Caco-2 (cell line): ENCODE results near the gene TSEN2. TPM values are rescaled to one million over a fixed set of nuclear protein-coding genes. Genes with fewer than 3 reads are reported as not detected.

ENCODE experiments used
- BruUV-seq: library from RNA; stranded (reverse); fragments of 400-500 nt; replicated peaks from 2 replicates; lab custom pipeline; 2021; lab: Mats Ljungman, UMichigan
- CTCF ChIA-PET: fragments of 300-600 bp; sonication (Branson Sonifier 250); formaldehyde crosslinking; loops from one replicate; lab custom pipeline; 2022; ENCODE audit warnings: antibody characterized with exemption; lab: Charles Lee
- POLR2A ChIA-PET: fragments of 300-600 bp; sonication (Branson Sonifier 250); formaldehyde crosslinking; loops from one replicate; lab custom pipeline; 2022; ENCODE audit warnings: antibody characterized with exemption; lab: Charles Lee
- DNase-seq, 2 experiments: peaks; one replicate each; pipeline versions ENCODE4 v3.0.0 to v3.0.0-alpha.2; 2020 to 2022
- H3K27me3 ChIP-seq: replicated peaks from 2 replicates; pipeline ENCODE4 v1.6.0; 2011; ENCODE audit warnings: low read length; ENCODE audit not compliant: control insufficient read depth, insufficient read depth
- H3K36me3 ChIP-seq: 2 replicates; pipeline ENCODE4 v1.5.1; 2011; ENCODE audit warnings: low read length; ENCODE audit not compliant: control insufficient read depth, insufficient read depth
- H3K4me1 ChIP-seq: fragments of 250-450 bp; sonication (Bioruptor Pico); 2 replicates; pipeline ENCODE4 v1.5.1; 2020; ENCODE audit warnings: mild to moderate bottlenecking
- H3K4me3 ChIP-seq: 2 replicates; pipeline ENCODE4 v1.5.1; 2011; ENCODE audit warnings: low read depth, mild to moderate bottlenecking, control low read depth, low read length
- H3K9me3 ChIP-seq: fragments of 250-450 bp; sonication (Bioruptor Pico); 2 replicates; pipeline ENCODE4 v1.5.1; 2020; ENCODE audit warnings: mild to moderate bottlenecking, moderate library complexity
- H3K27ac Mint-ChIP-seq: one replicate; pipeline ENCODE4 v1.8.0; 2022; ENCODE audit warnings: mixed read lengths; ENCODE audit not compliant: unreplicated experiment
- H3K27me3 Mint-ChIP-seq: one replicate; pipeline ENCODE4 v1.8.0; 2022; ENCODE audit warnings: mixed read lengths; ENCODE audit not compliant: insufficient read depth, unreplicated experiment
- H3K36me3 Mint-ChIP-seq: one replicate; pipeline ENCODE4 v1.8.0; 2022; ENCODE audit warnings: mild to moderate bottlenecking, mixed read lengths; ENCODE audit not compliant: insufficient read depth, unreplicated experiment
- H3K4me1 Mint-ChIP-seq: one replicate; pipeline ENCODE4 v1.8.0; 2022; ENCODE audit warnings: low read depth, mixed read lengths; ENCODE audit not compliant: unreplicated experiment
- H3K4me3 Mint-ChIP-seq: one replicate; pipeline ENCODE4 v1.8.0; 2022; ENCODE audit warnings: mild to moderate bottlenecking, moderate library complexity, mixed read lengths; ENCODE audit not compliant: unreplicated experiment
- H3K9me3 Mint-ChIP-seq: one replicate; pipeline ENCODE4 v1.8.0; 2022; ENCODE audit warnings: mixed read lengths; ENCODE audit not compliant: unreplicated experiment
- intact Hi-C: fragments of 100-400 bp; cut with micrococcal nuclease; formaldehyde crosslinking; loops from one replicate; pipeline ENCODE4 v1.10.0; 2022; ENCODE audit not compliant: unreplicated experiment
- total RNA-seq: library from RNA; stranded (reverse); gene quantifications from 2 replicates; pipeline ENCODE4 v1.2.3, GENCODE V29; 2022
- TF ChIP-seq, protein P1 (sequence below), 2 experiments: fragments of 200-600 bp in 1 of 2; IDR thresholded peaks; 1 replicate in 1 of 2; 2 replicates in 1 of 2; pipeline versions ENCODE4 v1.5.1 to v1.8.0; 2011 to 2022; ENCODE audit warnings: antibody characterized with exemption in 1 of 2, control low read depth in 1 of 2, inconsistent platforms in 1 of 2, low read depth in 1 of 2, low read length in 1 of 2, mild to moderate bottlenecking in 1 of 2, moderate library complexity in 1 of 2; ENCODE audit not compliant: insufficient read depth in 1 of 2, severe bottlenecking in 1 of 2, unreplicated experiment in 1 of 2

Gene TSEN2
- total RNA-seq, 1 experiment from 2014 or later, result 19.6 TPM

DNA sequence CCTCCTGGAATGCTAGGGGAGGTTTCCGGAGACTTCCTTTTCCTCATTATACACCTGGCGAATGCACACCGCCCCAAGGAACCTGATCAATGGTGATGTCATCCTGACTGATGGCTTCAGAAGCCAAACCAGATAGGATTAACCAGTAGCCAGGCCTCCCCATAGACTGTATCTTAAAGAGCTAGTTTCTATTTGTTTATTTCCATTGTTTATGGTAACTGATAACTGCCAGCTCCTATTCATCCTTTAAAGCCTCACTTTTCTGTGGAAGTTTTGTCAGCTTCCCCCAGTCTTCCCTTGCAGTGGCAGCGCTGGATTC is 61.2 kb downstream of the TSEN2 start, which contains the start of gene MKRN2OS:
MKRN2OS (minus strand) TSS at position 27 of the 319 bp plus-strand sequence. CDS start 35 bp downstream, outside the sequence.
- Mint-ChIP-seq H3K27me3 (no peaks in the 10 kb centered on the region), H3K4me1 (no peaks in the 10 kb centered on the region), H3K36me3 (no peaks in the 10 kb centered on the region), H3K4me3 (peak within 1 kb of the TSS; percentile 74), H3K27ac (peak within 1 kb of the TSS; percentile 73), H3K9me3 (no peaks in the 10 kb centered on the region)
- Histone ChIP-seq H3K9me3 (no peaks in the 10 kb centered on the region), H3K4me1 (no peaks in the 10 kb centered on the region), H3K36me3 (no peaks in the 10 kb centered on the region), H3K27me3 (no peaks in the 10 kb centered on the region), H3K4me3 (peak within 1 kb of the TSS; percentile 45)
- ChIA-PET CTCF (no interaction called here), POLR2A (interaction anchor here (0.9 kb wide), 1 partner anchor 11 kb away, joined by 3 read pairs; the partner anchor contains the start of gene MKRN2)
- TF ChIP-seq, protein P1, sequence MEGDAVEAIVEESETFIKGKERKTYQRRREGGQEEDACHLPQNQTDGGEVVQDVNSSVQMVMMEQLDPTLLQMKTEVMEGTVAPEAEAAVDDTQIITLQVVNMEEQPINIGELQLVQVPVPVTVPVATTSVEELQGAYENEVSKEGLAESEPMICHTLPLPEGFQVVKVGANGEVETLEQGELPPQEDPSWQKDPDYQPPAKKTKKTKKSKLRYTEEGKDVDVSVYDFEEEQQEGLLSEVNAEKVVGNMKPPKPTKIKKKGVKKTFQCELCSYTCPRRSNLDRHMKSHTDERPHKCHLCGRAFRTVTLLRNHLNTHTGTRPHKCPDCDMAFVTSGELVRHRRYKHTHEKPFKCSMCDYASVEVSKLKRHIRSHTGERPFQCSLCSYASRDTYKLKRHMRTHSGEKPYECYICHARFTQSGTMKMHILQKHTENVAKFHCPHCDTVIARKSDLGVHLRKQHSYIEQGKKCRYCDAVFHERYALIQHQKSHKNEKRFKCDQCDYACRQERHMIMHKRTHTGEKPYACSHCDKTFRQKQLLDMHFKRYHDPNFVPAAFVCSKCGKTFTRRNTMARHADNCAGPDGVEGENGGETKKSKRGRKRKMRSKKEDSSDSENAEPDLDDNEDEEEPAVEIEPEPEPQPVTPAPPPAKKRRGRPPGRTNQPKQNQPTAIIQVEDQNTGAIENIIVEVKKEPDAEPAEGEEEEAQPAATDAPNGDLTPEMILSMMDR (IDR thresholded peaks at IDR 0.05; ENCODE audit: insufficient read depth in 1 of 2, low read depth in 1 of 2, low read length in 1 of 2, severe bottlenecking in 1 of 2, unreplicated experiment in 1 of 2), result no peak
- intact Hi-C loops, result loop anchor here (2.0 kb wide), 1 partner anchor 407 kb away; no protein-coding TSS in a partner anchor
- DNase-seq, result peak; percentile 72 to 77
- BruUV-seq, result no TSS peak

DNA sequence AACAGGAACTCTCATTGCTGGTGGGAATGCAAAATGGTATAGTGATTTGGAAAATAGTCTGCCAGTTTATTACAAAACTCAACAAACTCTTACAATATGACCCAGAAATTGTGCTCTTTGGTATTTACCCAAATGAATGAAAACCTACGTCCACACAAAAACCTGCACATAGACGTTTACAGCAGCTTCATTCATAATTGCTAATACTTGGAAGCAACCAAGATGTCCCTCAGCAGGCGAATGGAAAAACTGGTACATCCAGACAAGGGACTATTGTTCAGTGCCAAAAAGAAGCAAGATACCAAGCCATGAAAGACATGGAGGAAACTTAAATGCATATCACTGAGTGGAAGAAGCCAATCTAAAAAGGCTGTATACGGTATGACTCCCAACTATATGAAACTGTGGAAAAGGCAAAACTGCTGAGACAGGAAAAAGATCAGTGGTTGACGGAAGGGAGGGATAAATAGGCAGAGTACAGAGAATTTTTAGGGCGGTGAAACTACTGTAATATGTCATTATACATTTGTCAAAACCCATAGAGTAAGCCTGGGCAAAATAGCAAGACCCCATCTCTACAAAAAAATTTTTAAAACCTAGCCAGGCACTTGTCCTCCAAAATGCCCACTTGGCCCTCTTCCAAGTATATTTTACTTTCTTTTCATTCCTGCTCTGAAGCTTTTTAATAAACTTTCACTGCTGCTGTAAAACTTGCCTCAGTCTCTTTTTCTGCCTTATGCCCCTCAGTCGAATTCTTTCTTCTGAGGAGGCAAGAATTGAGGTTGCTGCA is 65.9 kb downstream of the TSEN2 start:
- Mint-ChIP-seq H3K4me3 (no peak overlapping the region), H3K27me3 (no peaks in the 10 kb centered on the region), H3K36me3 (no peaks in the 10 kb centered on the region), H3K4me1 (no peaks in the 10 kb centered on the region), H3K27ac (no peak overlapping the region), H3K9me3 (no peaks in the 10 kb centered on the region)
- no TSS peak for BruUV-seq
- Histone ChIP-seq H3K4me1 (no peaks in the 10 kb centered on the region), H3K27me3 (no peaks in the 10 kb centered on the region), H3K9me3 (no peaks in the 10 kb centered on the region), H3K36me3 (no peaks in the 10 kb centered on the region), H3K4me3 (no peak overlapping the region)
- POLR2A ChIA-PET, result no interaction called here
- DNase-seq, result no peak
- intact Hi-C loops, result no loop called here
- TF ChIP-seq, protein P1 (IDR thresholded peaks at IDR 0.05; ENCODE audit: insufficient read depth in 1 of 2, low read depth in 1 of 2, low read length in 1 of 2, severe bottlenecking in 1 of 2, unreplicated experiment in 1 of 2), result no peak
- CTCF ChIA-PET, result no interaction called here

DNA sequence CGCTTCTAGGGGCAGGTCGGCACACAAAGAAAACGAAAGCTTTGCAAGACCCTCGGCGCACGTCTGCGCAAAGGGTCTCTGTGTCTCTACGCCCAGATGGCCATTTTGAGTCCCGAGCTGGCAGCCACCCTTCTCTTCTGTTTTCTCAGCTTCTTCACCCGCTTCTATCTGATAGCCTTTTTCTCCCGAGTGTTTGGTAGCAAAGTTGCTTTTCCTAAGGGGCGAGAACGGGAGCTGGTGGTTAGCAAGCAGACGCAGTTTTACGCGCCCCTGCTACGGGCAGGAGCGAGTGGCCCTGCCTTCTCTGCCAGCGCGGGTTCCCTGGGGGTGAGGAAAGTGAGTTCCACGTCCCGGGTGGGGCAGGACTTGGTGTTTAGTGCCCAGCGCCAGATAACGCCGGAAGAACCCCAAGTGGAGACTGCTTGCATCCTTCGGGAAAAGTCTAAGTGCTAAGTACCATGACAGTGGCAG is 69.7 kb downstream of the TSEN2 start:
- Histone ChIP-seq H3K4me1 (peaks cover 9% of the 10 kb centered on the region), H3K36me3 (no peaks in the 10 kb centered on the region), H3K4me3 (peak overlapping the region; percentile 38), H3K9me3 (no peaks in the 10 kb centered on the region), H3K27me3 (no peaks in the 10 kb centered on the region)
- DNase-seq, result peak in 1 of 2 experiments; percentile 29
- intact Hi-C loops, result no loop called here
- TF ChIP-seq, protein P1 (IDR thresholded peaks at IDR 0.05; ENCODE audit: insufficient read depth in 1 of 2, low read depth in 1 of 2, low read length in 1 of 2, severe bottlenecking in 1 of 2, unreplicated experiment in 1 of 2), result no peak
- POLR2A ChIA-PET, result no interaction called here
- peak overlapping the region; percentile 84 for H3K4me3 Mint-ChIP-seq
- H3K9me3 Mint-ChIP-seq, result no peaks in the 10 kb centered on the region
- H3K4me1 Mint-ChIP-seq, result peaks cover 10% of the 10 kb centered on the region
- CTCF ChIA-PET, result no interaction called here
- BruUV-seq, result no TSS peak
- peaks cover 8% of the 10 kb centered on the region for H3K36me3 Mint-ChIP-seq
- no peak overlapping the region for H3K27ac Mint-ChIP-seq
- no peaks in the 10 kb centered on the region for H3K27me3 Mint-ChIP-seq
